IPS-NIHi11 (cell line): ENCODE results near the gene GPR146.
"Not testable (repeated sequence)": the region's sequence is repeated elsewhere in the genome, so short reads cannot be mapped to it uniquely, and the experiment has no call there.

Experiments used
- DNase-seq: peaks from one replicate; pipeline ENCODE4 v3.0.0; 2012; ENCODE audit warnings: mixed read lengths, low spot score

The GPR146 gene, protein sequence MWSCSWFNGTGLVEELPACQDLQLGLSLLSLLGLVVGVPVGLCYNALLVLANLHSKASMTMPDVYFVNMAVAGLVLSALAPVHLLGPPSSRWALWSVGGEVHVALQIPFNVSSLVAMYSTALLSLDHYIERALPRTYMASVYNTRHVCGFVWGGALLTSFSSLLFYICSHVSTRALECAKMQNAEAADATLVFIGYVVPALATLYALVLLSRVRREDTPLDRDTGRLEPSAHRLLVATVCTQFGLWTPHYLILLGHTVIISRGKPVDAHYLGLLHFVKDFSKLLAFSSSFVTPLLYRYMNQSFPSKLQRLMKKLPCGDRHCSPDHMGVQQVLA

GRCh38 chr7:1044189-1045068, at the start of gene GPR146:
GPR146 (plus strand) TSS chr7:1044546; CDS start chr7:1057516, 12,970 bp downstream.
- peak; percentile 99 for DNase-seq

GRCh38 chr7:994592-995308, 49.6 kb upstream of the GPR146 start:
- no peak for DNase-seq

GRCh38 chr7:995571-995970, 48.8 kb upstream of the GPR146 start:
- no peak for DNase-seq

DNA sequence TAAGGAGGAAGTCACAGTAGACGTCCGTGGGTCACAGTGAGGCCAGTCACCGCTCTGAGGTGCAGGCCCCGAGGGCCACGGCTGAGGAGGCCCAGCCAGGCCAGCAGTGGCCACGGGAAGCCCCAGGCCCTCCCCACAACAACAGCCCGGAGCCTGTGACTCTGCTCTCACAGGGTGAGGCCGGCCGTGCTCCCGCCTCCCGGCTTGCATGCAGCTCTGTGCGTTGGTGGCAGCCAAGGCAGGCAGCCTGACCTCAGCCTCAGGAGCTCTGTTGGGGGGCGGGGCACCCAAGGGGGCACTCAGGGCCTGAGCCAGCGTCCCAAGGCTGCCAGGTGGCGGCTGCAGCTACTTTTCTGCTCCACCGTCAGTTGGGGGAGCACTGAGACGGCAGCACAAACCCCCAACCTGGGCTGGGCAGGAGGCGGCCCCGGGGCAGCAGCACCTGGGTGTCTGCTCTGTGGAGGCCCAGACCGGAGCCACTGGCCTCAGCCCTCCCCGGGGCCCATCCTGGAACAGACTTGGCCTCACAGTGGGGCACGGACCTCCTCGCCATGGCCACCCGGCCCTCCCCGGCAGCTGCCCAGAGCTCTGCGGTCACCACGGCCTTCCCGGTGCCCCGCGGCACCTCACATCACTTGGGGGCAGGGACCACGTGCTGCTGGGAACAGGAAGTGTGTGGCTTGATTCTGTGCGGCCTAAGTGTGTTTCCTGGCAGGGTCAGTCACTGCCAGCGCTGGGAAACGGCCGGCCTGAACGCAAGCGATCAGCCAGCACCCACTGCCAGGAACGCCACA, 48.1 kb upstream of the GPR146 start:
- DNase-seq: no peak

GRCh38 chr7:997404-998395, 46.6 kb upstream of the GPR146 start:
- no peak for DNase-seq

DNA sequence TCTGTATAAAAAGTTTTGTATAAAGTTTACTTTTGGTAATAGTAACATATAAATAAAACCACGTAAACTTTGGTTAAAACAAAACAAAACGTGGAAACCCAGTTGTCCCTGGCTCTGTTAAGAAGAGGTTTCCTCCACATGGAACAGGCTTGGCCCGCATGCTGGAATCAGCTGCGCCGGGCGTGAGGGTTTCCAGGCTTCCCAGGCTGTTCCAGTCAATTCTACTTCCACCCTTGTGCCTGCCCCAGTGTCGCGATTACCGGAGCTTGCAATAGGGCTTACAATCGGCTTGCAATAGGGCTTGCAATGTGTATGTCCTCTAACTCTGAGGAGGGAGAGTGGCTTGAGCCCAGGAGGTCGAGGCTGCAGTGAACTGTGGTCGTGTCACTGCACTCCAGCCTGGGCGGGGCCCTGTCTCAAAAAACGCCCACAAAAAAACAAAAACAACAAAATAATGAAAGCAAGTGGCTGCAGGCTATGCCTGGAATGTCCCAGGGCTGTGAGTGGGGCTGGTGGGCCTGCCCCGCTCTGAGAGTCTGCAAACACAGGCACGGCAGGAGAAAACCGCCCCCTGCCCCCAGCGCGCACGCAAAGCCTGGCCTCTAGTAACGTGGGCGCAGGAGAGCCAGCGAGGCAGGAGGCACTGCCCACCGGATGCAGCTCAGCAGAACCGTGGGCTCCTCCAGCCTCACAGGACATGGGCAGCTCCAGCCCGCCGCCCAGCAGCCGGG, 45.0 kb upstream of the GPR146 start:
- DNase-seq: no peak

- no peak for DNase-seq
These were observed 44.1 kb upstream of the GPR146 start for GRCh38 chr7:999941-1000935.

DNA sequence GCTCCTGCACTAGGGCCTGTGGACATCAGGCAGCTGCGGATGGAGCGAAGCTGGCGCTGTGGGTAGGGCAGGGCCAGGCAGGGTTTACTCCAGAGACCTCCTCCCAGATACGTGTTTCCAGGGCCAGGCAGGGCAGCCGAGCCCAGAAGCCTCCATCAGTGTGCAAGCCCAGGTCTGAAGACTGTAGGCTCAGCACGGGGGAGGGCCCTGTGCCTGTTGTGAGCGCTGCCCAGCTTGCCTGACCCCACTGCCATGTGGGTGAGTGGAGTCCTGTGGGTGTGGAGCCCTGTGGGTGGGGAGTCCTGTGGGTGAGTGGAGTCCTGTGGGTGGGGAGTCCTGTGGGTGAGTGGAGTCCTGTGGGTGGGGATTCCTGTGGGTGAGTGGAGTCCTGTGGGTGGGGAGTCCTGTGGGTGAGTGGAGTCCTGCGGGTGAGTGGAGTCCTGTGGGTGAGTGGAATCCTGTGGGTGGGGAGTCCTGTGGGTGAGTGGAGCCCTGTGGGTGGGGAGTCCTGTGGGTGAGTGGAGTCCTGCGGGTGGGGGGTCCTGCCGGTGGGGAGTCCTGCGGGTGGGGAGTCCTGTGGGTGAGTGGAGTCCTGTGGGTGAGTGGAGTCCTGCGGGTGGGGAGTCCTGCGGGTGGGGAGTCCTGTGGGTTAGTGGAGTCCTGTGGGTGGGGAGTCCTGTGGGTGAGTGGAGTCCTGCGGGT, 43.1 kb upstream of the GPR146 start:
- not testable (repeated sequence) for DNase-seq

- not testable (repeated sequence) for DNase-seq
These were observed 42.3 kb upstream of the GPR146 start for GRCh38 chr7:1002026-1002425.

- DNase-seq: not testable (repeated sequence)
These were observed 41.9 kb upstream of the GPR146 start for GRCh38 chr7:1002445-1002844.

GRCh38 chr7:1004018-1004852, 40.1 kb upstream of the GPR146 start:
- DNase-seq: no peak

GRCh38 chr7:1005303-1005702, 39.0 kb upstream of the GPR146 start:
- no peak for DNase-seq

GRCh38 chr7:1007901-1008300, 36.4 kb upstream of the GPR146 start:
- peak; percentile 60 for DNase-seq

DNA sequence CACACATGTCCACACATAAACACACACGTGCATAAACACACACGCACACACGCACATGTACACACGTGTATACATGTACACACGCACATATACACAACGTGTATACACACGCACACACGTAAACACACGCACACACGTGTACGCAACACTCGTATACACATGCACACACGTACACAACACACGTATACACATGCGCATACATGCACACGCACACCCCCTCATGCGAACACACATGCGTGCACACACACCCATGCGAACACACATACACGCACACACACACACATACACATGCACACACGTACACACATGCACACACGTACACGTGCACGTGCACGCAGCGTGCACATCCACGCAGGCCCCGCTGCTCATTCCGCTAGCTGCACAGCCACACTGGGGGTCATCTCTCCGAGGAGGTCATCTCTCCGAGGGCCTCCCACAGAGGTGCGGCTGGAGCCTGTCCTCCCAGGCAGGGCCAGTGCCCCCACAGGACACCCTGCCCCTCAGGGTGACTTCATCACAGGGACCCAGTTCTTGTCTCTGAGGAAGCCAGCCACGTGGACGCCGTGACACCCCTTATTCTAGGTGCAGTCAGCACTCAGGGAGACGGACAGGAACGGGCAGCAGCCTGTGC, 35.5 kb upstream of the GPR146 start:
- no peak for DNase-seq

- no peak for DNase-seq
These were observed 34.6 kb upstream of the GPR146 start for GRCh38 chr7:1009747-1010146.

DNA sequence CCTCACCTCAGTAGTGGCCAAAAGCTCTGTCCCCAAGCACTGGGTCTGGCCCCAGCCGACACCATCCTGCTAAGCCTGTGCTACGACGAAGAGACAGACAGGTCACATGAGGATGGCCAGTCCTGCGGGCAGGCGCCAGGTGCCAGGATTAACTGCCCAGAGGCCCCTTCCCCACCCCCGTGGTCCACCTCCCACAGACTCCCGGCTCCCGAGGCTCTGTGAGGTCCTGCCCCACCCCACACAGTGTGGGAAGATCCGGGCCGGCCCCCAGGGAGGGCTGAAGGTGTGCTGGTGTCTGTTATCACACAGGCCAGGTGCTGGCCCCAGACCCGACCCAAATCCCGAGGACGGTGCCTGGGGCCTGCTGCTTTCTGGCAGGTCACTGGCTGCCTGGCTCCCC, 34.1 kb upstream of the GPR146 start:
- DNase-seq: no peak
